Astrocyte (in vitro differentiated cells and primary cell): ENCODE results near the gene NR6A1.

ENCODE experiments used
- EZH2 ChIP-seq: IDR thresholded peaks from 2 replicates; pipeline ENCODE4 v1.6.1; 2012; ENCODE audit warnings: mild to moderate bottlenecking, low read length, inconsistent platforms; ENCODE audit not compliant: insufficient read depth
- TF ChIP-seq, protein P1 (sequence below): IDR thresholded peaks from 2 replicates; pipeline ENCODE4 v1.5.1; 2011; ENCODE audit warnings: low read depth, mild to moderate bottlenecking, inconsistent platforms, low read length, moderate library complexity; ENCODE audit not compliant: insufficient read depth

DNA sequence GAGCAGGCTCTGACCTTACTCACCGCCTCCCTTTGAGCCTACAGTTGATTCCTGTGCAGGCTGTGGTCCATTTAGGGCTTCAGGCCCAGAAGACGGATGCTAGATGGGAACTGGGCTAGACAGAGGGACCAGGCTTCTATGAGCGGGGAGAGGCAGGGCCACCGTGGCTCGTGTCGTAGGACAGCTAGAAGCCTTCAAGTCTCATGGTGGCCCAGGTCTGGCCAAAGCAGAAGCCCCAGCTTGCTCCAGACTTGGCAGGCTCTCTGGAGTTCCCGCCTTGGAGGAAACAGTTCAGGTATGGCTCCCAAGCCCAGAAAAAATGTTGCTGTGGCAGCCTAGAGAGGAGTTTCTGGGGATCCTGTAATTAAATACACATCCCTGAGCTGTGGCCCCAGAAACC is 253.0 kb downstream of the NR6A1 start:
- TF ChIP-seq, protein P1, sequence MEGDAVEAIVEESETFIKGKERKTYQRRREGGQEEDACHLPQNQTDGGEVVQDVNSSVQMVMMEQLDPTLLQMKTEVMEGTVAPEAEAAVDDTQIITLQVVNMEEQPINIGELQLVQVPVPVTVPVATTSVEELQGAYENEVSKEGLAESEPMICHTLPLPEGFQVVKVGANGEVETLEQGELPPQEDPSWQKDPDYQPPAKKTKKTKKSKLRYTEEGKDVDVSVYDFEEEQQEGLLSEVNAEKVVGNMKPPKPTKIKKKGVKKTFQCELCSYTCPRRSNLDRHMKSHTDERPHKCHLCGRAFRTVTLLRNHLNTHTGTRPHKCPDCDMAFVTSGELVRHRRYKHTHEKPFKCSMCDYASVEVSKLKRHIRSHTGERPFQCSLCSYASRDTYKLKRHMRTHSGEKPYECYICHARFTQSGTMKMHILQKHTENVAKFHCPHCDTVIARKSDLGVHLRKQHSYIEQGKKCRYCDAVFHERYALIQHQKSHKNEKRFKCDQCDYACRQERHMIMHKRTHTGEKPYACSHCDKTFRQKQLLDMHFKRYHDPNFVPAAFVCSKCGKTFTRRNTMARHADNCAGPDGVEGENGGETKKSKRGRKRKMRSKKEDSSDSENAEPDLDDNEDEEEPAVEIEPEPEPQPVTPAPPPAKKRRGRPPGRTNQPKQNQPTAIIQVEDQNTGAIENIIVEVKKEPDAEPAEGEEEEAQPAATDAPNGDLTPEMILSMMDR: no peak
- TF ChIP-seq EZH2: no peak
